ENCODE measurements around the gene WTAP. TPM values are rescaled to one million over a fixed set of nuclear protein-coding genes. Genes with fewer than 3 reads are reported as not detected.

The WTAP gene
- total RNA-seq, 1 donor from 2014 or later = 108 TPM

DNA sequence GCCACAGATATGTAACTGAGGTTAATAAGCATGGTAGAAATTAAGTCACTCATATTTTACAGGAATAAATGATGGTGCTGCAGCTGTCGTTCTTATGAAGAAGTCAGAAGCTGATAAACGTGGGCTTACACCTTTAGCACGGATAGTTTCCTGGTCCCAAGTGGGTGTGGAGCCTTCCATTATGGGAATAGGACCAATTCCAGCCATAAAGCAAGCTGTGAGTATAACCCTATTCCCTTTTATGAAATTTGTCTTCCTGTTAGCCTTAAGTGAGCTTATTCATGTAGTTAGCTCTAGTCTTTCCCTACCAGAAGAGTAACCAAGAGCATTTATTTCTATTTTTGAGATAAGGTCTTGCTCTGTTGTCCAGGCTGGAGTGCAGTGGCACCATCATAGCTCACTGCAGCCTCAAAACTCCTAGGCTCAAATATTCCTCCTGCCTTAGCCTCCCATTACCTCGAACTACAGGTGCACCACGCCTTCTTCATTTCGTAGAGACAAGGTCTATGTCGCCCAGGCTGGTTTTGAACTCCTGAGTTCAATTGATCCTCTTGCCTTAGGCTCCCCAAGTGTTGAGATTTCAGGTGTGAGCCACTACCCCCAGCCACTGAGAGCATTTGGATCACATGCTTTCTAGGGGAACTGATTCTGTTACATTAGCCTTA is 50.1 kb downstream of the WTAP start:
- H3K27ac Mint-ChIP-seq (ENCODE audit: unreplicated experiment) = no peak overlapping the region
- no peaks in the 10 kb centered on the region for H3K27me3 Mint-ChIP-seq (ENCODE audit: unreplicated experiment)
- no peaks in the 10 kb centered on the region for H3K36me3 Mint-ChIP-seq (ENCODE audit: unreplicated experiment)
- H3K9me3 Mint-ChIP-seq (ENCODE audit: unreplicated experiment) = no peaks in the 10 kb centered on the region
- peaks cover 1% of the 10 kb centered on the region for H3K4me1 Mint-ChIP-seq (ENCODE audit: low read depth, unreplicated experiment)
- TF ChIP-seq, protein P1, sequence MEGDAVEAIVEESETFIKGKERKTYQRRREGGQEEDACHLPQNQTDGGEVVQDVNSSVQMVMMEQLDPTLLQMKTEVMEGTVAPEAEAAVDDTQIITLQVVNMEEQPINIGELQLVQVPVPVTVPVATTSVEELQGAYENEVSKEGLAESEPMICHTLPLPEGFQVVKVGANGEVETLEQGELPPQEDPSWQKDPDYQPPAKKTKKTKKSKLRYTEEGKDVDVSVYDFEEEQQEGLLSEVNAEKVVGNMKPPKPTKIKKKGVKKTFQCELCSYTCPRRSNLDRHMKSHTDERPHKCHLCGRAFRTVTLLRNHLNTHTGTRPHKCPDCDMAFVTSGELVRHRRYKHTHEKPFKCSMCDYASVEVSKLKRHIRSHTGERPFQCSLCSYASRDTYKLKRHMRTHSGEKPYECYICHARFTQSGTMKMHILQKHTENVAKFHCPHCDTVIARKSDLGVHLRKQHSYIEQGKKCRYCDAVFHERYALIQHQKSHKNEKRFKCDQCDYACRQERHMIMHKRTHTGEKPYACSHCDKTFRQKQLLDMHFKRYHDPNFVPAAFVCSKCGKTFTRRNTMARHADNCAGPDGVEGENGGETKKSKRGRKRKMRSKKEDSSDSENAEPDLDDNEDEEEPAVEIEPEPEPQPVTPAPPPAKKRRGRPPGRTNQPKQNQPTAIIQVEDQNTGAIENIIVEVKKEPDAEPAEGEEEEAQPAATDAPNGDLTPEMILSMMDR (IDR thresholded peaks at IDR 0.05; ENCODE audit: partially characterized antibody, unreplicated experiment) = no peak
- no peak for DNase-seq
- no peak overlapping the region for H3K4me3 Mint-ChIP-seq (ENCODE audit: unreplicated experiment)

DNA sequence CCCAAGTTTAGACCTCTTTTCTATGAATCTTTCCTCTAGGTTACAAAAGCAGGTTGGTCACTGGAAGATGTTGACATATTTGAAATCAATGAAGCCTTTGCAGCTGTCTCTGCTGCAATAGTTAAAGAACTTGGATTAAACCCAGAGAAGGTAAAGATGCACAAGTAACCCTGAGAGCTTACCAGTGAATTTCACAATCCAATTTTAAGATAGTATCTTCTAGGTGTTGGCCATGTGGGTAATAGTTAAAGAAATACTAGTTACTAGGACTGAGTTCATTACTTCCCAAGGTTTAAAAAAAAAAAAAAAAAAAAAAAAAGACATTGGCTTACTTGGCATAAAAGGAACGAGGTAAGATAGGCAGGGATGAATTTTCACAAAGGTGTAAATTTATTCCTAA is 50.8 kb downstream of the WTAP start:
- DNase-seq = no peak
- no peaks in the 10 kb centered on the region for H3K27me3 Mint-ChIP-seq (ENCODE audit: unreplicated experiment)
- no peaks in the 10 kb centered on the region for H3K36me3 Mint-ChIP-seq (ENCODE audit: unreplicated experiment)
- no peak overlapping the region for H3K4me3 Mint-ChIP-seq (ENCODE audit: unreplicated experiment)
- peaks cover 1% of the 10 kb centered on the region for H3K4me1 Mint-ChIP-seq (ENCODE audit: low read depth, unreplicated experiment)
- no peak overlapping the region for H3K27ac Mint-ChIP-seq (ENCODE audit: unreplicated experiment)
- no peaks in the 10 kb centered on the region for H3K9me3 Mint-ChIP-seq (ENCODE audit: unreplicated experiment)
- TF ChIP-seq, protein P1 (IDR thresholded peaks at IDR 0.05; ENCODE audit: partially characterized antibody, unreplicated experiment) = no peak

DNA sequence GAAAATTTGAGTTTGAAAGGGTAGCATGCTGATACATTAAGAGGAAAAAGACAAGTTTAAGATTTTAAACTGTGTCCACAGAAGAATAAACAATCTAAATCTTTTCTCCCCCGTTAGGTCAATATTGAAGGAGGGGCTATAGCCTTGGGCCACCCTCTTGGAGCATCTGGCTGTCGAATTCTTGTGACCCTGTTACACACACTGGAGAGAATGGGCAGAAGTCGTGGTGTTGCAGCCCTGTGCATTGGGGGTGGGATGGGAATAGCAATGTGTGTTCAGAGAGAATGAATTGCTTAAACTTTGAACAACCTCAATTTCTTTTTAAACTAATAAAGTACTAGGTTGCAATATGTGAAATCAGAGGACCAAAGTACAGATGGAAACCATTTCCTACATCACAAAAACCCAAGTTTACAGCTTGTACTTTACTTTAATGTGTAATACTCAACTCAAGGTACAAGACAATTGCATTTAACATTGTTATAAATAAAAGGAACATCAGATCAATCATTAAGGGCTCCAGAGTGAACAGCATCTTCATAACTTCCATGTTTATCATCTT is 51.3 kb downstream of the WTAP start:
- Mint-ChIP-seq H3K9me3 (ENCODE audit: unreplicated experiment) (no peaks in the 10 kb centered on the region), H3K4me3 (ENCODE audit: unreplicated experiment) (no peak overlapping the region), H3K4me1 (ENCODE audit: low read depth, unreplicated experiment) (peaks cover 1% of the 10 kb centered on the region), H3K27ac (ENCODE audit: unreplicated experiment) (no peak overlapping the region), H3K27me3 (ENCODE audit: unreplicated experiment) (no peaks in the 10 kb centered on the region), H3K36me3 (ENCODE audit: unreplicated experiment) (no peaks in the 10 kb centered on the region)
- TF ChIP-seq, protein P1 (IDR thresholded peaks at IDR 0.05; ENCODE audit: partially characterized antibody, unreplicated experiment) = no peak
- no peak for DNase-seq

DNA sequence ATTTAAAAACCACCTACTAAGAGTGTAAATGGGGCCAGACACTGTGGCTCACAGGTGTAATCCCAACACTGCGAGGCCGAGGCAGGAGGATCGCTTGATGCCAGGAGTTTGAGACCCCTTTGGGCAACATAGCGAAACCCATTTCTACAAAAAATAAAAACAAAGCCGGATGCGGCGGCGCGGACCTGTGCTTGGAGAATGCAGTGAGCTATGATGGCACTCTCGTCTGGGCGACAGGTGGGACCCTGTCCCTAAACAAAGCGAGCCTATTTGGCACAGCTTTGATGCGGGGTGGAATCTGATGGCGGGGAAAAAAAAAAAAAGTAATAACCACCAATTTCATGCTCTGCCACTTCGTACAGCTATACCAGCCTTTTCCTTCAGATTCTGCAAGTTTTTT is 61.0 kb downstream of the WTAP start:
- no peak for DNase-seq
- Mint-ChIP-seq H3K36me3 (ENCODE audit: unreplicated experiment) (no peaks in the 10 kb centered on the region), H3K27ac (ENCODE audit: unreplicated experiment) (peak overlapping the region; percentile 55), H3K9me3 (ENCODE audit: unreplicated experiment) (peaks cover 13% of the 10 kb centered on the region), H3K4me3 (ENCODE audit: unreplicated experiment) (peak overlapping the region; percentile 90), H3K4me1 (ENCODE audit: low read depth, unreplicated experiment) (peaks cover 28% of the 10 kb centered on the region), H3K27me3 (ENCODE audit: unreplicated experiment) (peaks cover 13% of the 10 kb centered on the region)
- TF ChIP-seq, protein P1 (IDR thresholded peaks at IDR 0.05; ENCODE audit: partially characterized antibody, unreplicated experiment) = no peak

DNA sequence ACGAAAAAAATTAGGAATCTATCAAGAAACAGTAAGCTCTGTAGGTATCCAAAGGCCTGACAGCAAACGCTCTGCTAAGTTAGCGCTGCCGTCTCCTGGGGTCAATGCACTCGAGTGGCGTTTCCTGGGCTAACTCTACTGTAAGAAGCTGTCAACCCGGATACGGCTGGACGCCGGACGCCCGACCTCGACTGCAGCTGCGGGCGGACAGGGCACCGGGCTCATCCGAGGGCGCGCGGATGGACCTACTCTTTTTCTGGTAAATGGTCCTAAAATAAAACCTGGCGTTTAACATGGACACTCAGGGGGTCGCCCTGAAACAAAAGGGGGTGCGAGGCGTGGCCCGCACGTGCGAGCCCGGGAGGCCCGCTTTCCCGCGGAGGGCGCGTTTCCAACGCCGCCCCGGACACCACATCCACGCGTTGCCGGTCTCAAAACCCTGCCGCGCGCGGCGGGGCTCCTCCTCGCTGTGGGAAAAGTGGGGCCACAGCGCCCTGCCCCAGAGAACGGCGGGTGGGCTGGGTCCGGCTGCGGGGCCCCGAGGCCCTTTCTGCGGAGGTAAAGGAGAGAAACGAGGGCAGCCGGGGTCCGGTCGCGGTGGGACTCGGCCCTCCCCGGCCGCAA is 61.6 kb downstream of the WTAP start:
- peaks cover 28% of the 10 kb centered on the region for H3K4me1 Mint-ChIP-seq (ENCODE audit: low read depth, unreplicated experiment)
- H3K36me3 Mint-ChIP-seq (ENCODE audit: unreplicated experiment) = no peaks in the 10 kb centered on the region
- peak overlapping the region; percentile 90 for H3K4me3 Mint-ChIP-seq (ENCODE audit: unreplicated experiment)
- TF ChIP-seq, protein P1 (IDR thresholded peaks at IDR 0.05; ENCODE audit: partially characterized antibody, unreplicated experiment) = no peak
- peak overlapping the region; percentile 55 for H3K27ac Mint-ChIP-seq (ENCODE audit: unreplicated experiment)
- H3K27me3 Mint-ChIP-seq (ENCODE audit: unreplicated experiment) = peaks cover 13% of the 10 kb centered on the region
- H3K9me3 Mint-ChIP-seq (ENCODE audit: unreplicated experiment) = peaks cover 13% of the 10 kb centered on the region
- DNase-seq = peak; percentile 56
